ENCODE results near the gene EYS.

Gene EYS

DNA sequence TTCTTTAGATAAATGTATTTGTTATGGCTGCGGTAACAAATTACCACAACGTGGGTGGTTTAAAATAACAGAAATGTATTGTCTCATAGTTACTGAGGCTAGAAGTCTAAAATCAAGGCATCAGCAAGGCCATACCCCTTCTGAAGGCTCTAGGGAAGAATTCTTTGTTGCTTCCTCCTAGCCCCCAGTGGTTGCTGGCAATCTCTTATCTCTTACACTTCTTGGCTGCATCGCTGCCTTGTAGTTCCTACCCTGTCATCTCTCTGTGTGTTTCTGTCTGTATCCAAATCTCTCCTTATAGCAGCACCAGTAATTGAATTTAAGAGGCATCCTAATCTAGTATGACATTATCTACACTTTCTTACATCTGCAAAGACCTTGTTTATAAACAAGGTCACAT lies 1536.7 kb downstream of the EYS start:
- TF ChIP-seq POLR2AphosphoS5 (IDR thresholded peaks at IDR 0.05; ENCODE audit: low read depth, low read length), result no peak
- no peak for TF ChIP-seq TAF1 (IDR thresholded peaks at IDR 0.05; ENCODE audit: borderline replicate concordance, insufficient read depth, low read length)
- TF ChIP-seq, protein P1, sequence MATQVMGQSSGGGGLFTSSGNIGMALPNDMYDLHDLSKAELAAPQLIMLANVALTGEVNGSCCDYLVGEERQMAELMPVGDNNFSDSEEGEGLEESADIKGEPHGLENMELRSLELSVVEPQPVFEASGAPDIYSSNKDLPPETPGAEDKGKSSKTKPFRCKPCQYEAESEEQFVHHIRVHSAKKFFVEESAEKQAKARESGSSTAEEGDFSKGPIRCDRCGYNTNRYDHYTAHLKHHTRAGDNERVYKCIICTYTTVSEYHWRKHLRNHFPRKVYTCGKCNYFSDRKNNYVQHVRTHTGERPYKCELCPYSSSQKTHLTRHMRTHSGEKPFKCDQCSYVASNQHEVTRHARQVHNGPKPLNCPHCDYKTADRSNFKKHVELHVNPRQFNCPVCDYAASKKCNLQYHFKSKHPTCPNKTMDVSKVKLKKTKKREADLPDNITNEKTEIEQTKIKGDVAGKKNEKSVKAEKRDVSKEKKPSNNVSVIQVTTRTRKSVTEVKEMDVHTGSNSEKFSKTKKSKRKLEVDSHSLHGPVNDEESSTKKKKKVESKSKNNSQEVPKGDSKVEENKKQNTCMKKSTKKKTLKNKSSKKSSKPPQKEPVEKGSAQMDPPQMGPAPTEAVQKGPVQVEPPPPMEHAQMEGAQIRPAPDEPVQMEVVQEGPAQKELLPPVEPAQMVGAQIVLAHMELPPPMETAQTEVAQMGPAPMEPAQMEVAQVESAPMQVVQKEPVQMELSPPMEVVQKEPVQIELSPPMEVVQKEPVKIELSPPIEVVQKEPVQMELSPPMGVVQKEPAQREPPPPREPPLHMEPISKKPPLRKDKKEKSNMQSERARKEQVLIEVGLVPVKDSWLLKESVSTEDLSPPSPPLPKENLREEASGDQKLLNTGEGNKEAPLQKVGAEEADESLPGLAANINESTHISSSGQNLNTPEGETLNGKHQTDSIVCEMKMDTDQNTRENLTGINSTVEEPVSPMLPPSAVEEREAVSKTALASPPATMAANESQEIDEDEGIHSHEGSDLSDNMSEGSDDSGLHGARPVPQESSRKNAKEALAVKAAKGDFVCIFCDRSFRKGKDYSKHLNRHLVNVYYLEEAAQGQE (IDR thresholded peaks at IDR 0.05; ENCODE audit: insufficient read depth in 1 of 2, low read depth in 2 of 2, low read length in 2 of 2), result no peak
- TF ChIP-seq FOXP2 (optimal IDR thresholded peaks at IDR 0.05; ENCODE audit: borderline replicate concordance, extremely low read depth, extremely low read length, insufficient read depth), result no peak
- no peak for TF ChIP-seq SIN3A (IDR thresholded peaks at IDR 0.05; ENCODE audit: borderline replicate concordance, insufficient read depth, low read length)

DNA sequence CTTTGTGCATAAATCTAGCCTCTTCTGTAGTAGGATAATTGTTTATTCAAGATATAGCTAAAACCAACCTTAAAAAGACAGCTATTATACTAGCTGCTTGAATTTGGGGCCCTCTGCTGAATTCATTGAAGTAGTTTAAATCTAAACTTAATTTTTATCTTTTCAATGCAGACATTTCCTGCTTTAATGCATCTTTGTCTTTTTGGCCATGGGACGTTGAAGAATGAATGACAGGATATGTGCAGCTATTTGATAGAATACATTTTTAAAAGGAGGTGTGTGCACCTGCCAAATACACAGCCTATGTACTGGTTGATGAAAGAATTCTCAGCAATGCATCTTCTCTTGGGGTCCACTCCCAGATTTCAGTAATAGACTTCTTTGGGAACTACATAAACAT lies 1546.5 kb downstream of the EYS start:
- no peak for TF ChIP-seq POLR2AphosphoS5 (IDR thresholded peaks at IDR 0.05; ENCODE audit: low read depth, low read length)

DNA sequence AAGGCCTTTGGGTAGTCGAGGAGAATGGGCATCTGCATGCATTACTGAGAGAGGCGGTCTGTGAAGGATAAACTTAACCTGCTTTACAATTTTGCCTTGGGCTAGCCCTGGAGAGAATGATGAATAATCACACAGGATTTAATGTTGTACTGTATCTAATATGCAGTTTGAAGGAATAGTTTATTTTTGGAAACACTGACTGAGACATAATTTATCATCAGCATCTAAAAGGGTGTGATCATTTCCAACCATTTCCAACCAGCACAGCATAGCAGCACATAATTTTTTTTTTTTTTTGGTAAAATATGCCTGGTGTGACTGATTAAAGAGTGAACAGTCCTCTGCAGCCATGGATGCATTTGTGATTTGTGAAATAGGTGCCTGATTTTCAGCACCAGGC lies 1552.0 kb downstream of the EYS start:
- no peak for TF ChIP-seq TAF1 (IDR thresholded peaks at IDR 0.05; ENCODE audit: borderline replicate concordance, insufficient read depth, low read length)
- TF ChIP-seq FOXP2 (optimal IDR thresholded peaks at IDR 0.05; ENCODE audit: borderline replicate concordance, extremely low read depth, extremely low read length, insufficient read depth), result no peak
- TF ChIP-seq, protein P1 (IDR thresholded peaks at IDR 0.05; ENCODE audit: insufficient read depth in 1 of 2, low read depth in 2 of 2, low read length in 2 of 2), result no peak
- TF ChIP-seq SIN3A (IDR thresholded peaks at IDR 0.05; ENCODE audit: borderline replicate concordance, insufficient read depth, low read length), result no peak
- TF ChIP-seq POLR2AphosphoS5 (IDR thresholded peaks at IDR 0.05; ENCODE audit: low read depth, low read length), result no peak

DNA sequence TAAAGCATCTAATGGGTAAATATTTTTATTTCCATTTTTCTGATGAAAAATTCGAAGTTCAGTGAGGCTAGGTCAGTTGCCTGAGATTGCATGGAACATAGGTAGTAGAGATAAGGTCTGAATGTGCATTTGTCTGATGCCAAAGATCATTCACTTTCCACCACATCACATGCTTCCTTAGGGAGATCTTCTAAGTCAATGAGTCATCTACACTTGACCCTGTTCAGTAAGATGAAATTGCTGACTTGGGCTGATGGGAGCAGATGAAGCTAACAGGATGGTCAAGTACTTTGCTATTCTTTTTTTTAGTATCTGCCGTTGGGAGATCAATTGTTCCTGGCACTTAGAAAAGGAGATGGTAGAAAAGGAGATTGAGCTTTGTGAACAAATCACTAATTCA lies 1560.2 kb downstream of the EYS start:
- no peak for TF ChIP-seq FOXP2 (optimal IDR thresholded peaks at IDR 0.05; ENCODE audit: borderline replicate concordance, extremely low read depth, extremely low read length, insufficient read depth)
- no peak for TF ChIP-seq TAF1 (IDR thresholded peaks at IDR 0.05; ENCODE audit: borderline replicate concordance, insufficient read depth, low read length)
- TF ChIP-seq, protein P1 (IDR thresholded peaks at IDR 0.05; ENCODE audit: insufficient read depth in 1 of 2, low read depth in 2 of 2, low read length in 2 of 2), result no peak
- TF ChIP-seq POLR2AphosphoS5 (IDR thresholded peaks at IDR 0.05; ENCODE audit: low read depth, low read length), result no peak
- TF ChIP-seq SIN3A (IDR thresholded peaks at IDR 0.05; ENCODE audit: borderline replicate concordance, insufficient read depth, low read length), result no peak

DNA sequence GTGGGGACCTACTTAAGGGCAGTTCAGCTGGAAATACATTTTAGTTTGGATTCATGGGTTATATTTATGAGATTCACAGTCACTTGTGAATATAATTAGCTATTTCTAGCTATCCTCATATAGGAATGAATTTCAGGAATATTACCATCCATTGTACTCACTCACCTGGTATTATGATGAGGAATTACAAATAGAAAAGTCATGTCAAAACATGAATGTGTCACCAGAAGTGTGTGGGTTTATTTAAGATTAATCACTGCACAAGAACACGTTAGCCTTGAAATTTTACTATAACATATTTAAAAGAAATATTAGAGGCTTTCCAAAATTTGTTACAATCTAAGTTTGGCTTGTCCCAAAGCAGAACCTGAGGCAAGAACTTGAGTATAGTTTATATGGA lies 1560.9 kb downstream of the EYS start:
- TF ChIP-seq, protein P1 (IDR thresholded peaks at IDR 0.05; ENCODE audit: insufficient read depth in 1 of 2, low read depth in 2 of 2, low read length in 2 of 2), result no peak
- TF ChIP-seq TAF1 (IDR thresholded peaks at IDR 0.05; ENCODE audit: borderline replicate concordance, insufficient read depth, low read length) (no peak), POLR2AphosphoS5 (IDR thresholded peaks at IDR 0.05; ENCODE audit: low read depth, low read length) (no peak), SIN3A (IDR thresholded peaks at IDR 0.05; ENCODE audit: borderline replicate concordance, insufficient read depth, low read length) (no peak), FOXP2 (optimal IDR thresholded peaks at IDR 0.05; ENCODE audit: borderline replicate concordance, extremely low read depth, extremely low read length, insufficient read depth) (no peak)
